HepG2 (cell line): ENCODE measurements around the gene CTF1. TPM values are rescaled to one million over a fixed set of nuclear protein-coding genes. Genes with fewer than 3 reads are reported as not detected.

ENCODE experiments used
- ADNP ChIP-seq: sonication (generic); formaldehyde crosslinking; IDR thresholded peaks from 2 replicates; pipeline ENCODE4 v1.4.0; 2020; ENCODE audit warnings: missing genetic modification reagents
- GZF1 ChIP-seq: sonication (generic); formaldehyde crosslinking; IDR thresholded peaks from 2 replicates; pipeline ENCODE4 v1.5.1; 2020; ENCODE audit warnings: mild to moderate bottlenecking, missing genetic modification reagents
- IRF9 ChIP-seq: sonication (generic); formaldehyde crosslinking; IDR thresholded peaks from 2 replicates; pipeline ENCODE4 v1.8.0; 2022; ENCODE audit warnings: missing genetic modification reagents, mild to moderate bottlenecking, borderline replicate concordance
- KLF16 ChIP-seq, 2 experiments: sonication (generic) in 1 of 2; formaldehyde crosslinking in 1 of 2; IDR thresholded peaks; 2 replicates each; pipeline versions ENCODE4 v1.6.1 to v1.8.0; 2016 to 2023; ENCODE audit warnings: missing genetic modification reagents in 2 of 2, missing compliant biosample characterization in 1 of 2
- NR2F6 ChIP-seq, 2 experiments: IDR thresholded peaks; 2 replicates each; pipeline ENCODE4 v1.6.1; 2016; ENCODE audit warnings: antibody characterized with exemption in 1 of 2, mild to moderate bottlenecking in 1 of 2
- PHB2 ChIP-seq: fragments of 450-650 bp; IDR thresholded peaks from 2 replicates; pipeline ENCODE4 v1.6.1; 2018; ENCODE audit not compliant: partially characterized antibody
- THAP9 ChIP-seq: sonication (generic); formaldehyde crosslinking; IDR thresholded peaks from 2 replicates; pipeline ENCODE4; 2020; ENCODE audit warnings: missing genetic modification reagents, mild to moderate bottlenecking, borderline replicate concordance
- WIZ ChIP-seq: sonication (generic); formaldehyde crosslinking; IDR thresholded peaks from 2 replicates; pipeline ENCODE4 v1.5.1; 2020; ENCODE audit warnings: mild to moderate bottlenecking, missing genetic modification reagents
- ZNF280B ChIP-seq: sonication (generic); formaldehyde crosslinking; IDR thresholded peaks from 2 replicates; pipeline ENCODE4 v1.5.0; 2020; ENCODE audit warnings: missing genetic modification reagents, mild to moderate bottlenecking, borderline replicate concordance
- ZNF281 ChIP-seq: sonication (generic); formaldehyde crosslinking; IDR thresholded peaks from 2 replicates; pipeline ENCODE4 v1.4.0; 2020; ENCODE audit warnings: missing genetic modification reagents, borderline replicate concordance
- polyA plus RNA-seq, 8 experiments: library from polyadenylated mRNA; depleted of rRNA in 3 of 8; stranded (reverse) in 7 of 8; unstranded in 1 of 8; fragments of >200 nt; fragmentation: Illumina TruSeq in 4 of 8; extraction: Trizol in 4 of 8; gene quantifications; 2 replicates each; pipeline versions ENCODE4 v1.2.1 to v1.2.3, GENCODE V29; 2011 to 2016; ENCODE audit warnings: low read depth in 4 of 8, missing spikeins in 1 of 8, mixed read lengths in 1 of 8; ENCODE audit not compliant: insufficient read depth in 1 of 8
- total RNA-seq, 5 experiments: library from RNA; depleted of rRNA; stranded (reverse); fragments of >200 nt; fragmentation: Illumina TruSeq; extraction: Trizol; gene quantifications; 2 replicates each; pipeline ENCODE4 v1.2.3, GENCODE V29; 2016; ENCODE audit warnings: low read depth in 1 of 5

CTF1 gene
- total and polyA plus RNA-seq, 2 of the 13 experiments (the other 11 are each of a cell fraction or from before 2014, with no cell fraction given) = 0.13 to 1.8 TPM

GRCh38 chr16:30896261-30896888 lies at the start of gene CTF1 (continued):
- no peak for TF ChIP-seq ADNP (CRISPR knock-in tag)
- no peak; a peak in 1 of 4 replicates for TF ChIP-seq KLF16 (CRISPR knock-in tag; IDR thresholded peaks at IDR 0.05)
- no peak for TF ChIP-seq PHB2
- no peak; the same call in 1 of the 2 replicates for TF ChIP-seq ZNF280B
- TF ChIP-seq IRF9 (CRISPR knock-in tag) = peak; percentile 63; the same call in 1 of the 2 replicates
- peak; percentile 69; the same call in 1 of the 2 replicates for TF ChIP-seq THAP9 (CRISPR knock-in tag)
- 0 out of 2 replicates have a peak, but pooled peaks have one; percentile 67 for TF ChIP-seq WIZ
- no peak; the same call in 1 of the 2 replicates for TF ChIP-seq GZF1 (CRISPR knock-in tag)
- TF ChIP-seq NR2F6 (IDR thresholded peaks at IDR 0.05) = peak; percentile 11; the same call in 1 of the 2 replicates
- TF ChIP-seq NR2F6 (CRISPR knock-in tag; IDR thresholded peaks at IDR 0.05) = 0 out of 2 replicates have a peak, but pooled peaks have one; percentile 9
- TF ChIP-seq ZNF281 (CRISPR knock-in tag) = peak; percentile 38; the same call in 1 of the 2 replicates
